HFFc6 (cell line): ENCODE results near the gene SMPD2. TPM values are rescaled to one million over a fixed set of nuclear protein-coding genes. Genes with fewer than 3 reads are reported as not detected.

Experiments used
- DNase-seq: peaks from one replicate; pipeline ENCODE4 v3.0.0-alpha.2; 2018
- H3K27ac Mint-ChIP-seq: 2 replicates; pipeline ENCODE4 v1.8.0; 2020; ENCODE audit warnings: mild to moderate bottlenecking, mixed read lengths
- H3K27me3 Mint-ChIP-seq: 2 replicates; pipeline ENCODE4 v1.8.0; 2021; ENCODE audit warnings: mild to moderate bottlenecking, moderate library complexity, mixed read lengths; ENCODE audit not compliant: insufficient read depth
- H3K36me3 Mint-ChIP-seq: 2 replicates; pipeline ENCODE4 v1.8.0; 2021; ENCODE audit warnings: low read depth, mixed read lengths
- H3K4me1 Mint-ChIP-seq: 2 replicates; pipeline ENCODE4 v1.8.0; 2020; ENCODE audit warnings: low read depth, mixed read lengths
- H3K4me3 Mint-ChIP-seq: 2 replicates; pipeline ENCODE4 v1.8.0; 2020; ENCODE audit warnings: mild to moderate bottlenecking, moderate library complexity, mixed read lengths
- H3K9me3 Mint-ChIP-seq: 2 replicates; pipeline ENCODE4 v1.8.0; 2020; ENCODE audit warnings: mild to moderate bottlenecking, mixed read lengths
- total RNA-seq, 6 experiments: library from RNA; stranded (reverse); fragmentation: NEBNext Ultra II Directional; extraction: Animal tissue kit (Norgen Biotek cat#: 25700); gene quantifications; 2 replicates in 1 of 6; 3 replicates in 5 of 6; pipeline ENCODE4 v1.2.3, GENCODE V29; 2021
- TF ChIP-seq, protein P1 (sequence below): fragments of 200-600 bp; sonication (generic); IDR thresholded peaks from 2 replicates; pipeline ENCODE4 v1.5.0; 2021; ENCODE audit warnings: antibody characterized with exemption, mild to moderate bottlenecking

SMPD2 gene
- total RNA-seq, 6 experiments from 2014 or later: 5.0 to 7.4 (median 5.7) TPM

- Mint-ChIP-seq H3K27me3 (peaks cover 3% of the 10 kb centered on the region; the same call in 1 of the 2 replicates), H3K36me3 (peaks cover 43% of the 10 kb centered on the region), H3K27ac (no peak overlapping the region), H3K4me3 (peak overlapping the region; percentile 50), H3K4me1 (peaks cover 58% of the 10 kb centered on the region), H3K9me3 (no peaks in the 10 kb centered on the region)
- TF ChIP-seq, protein P1, sequence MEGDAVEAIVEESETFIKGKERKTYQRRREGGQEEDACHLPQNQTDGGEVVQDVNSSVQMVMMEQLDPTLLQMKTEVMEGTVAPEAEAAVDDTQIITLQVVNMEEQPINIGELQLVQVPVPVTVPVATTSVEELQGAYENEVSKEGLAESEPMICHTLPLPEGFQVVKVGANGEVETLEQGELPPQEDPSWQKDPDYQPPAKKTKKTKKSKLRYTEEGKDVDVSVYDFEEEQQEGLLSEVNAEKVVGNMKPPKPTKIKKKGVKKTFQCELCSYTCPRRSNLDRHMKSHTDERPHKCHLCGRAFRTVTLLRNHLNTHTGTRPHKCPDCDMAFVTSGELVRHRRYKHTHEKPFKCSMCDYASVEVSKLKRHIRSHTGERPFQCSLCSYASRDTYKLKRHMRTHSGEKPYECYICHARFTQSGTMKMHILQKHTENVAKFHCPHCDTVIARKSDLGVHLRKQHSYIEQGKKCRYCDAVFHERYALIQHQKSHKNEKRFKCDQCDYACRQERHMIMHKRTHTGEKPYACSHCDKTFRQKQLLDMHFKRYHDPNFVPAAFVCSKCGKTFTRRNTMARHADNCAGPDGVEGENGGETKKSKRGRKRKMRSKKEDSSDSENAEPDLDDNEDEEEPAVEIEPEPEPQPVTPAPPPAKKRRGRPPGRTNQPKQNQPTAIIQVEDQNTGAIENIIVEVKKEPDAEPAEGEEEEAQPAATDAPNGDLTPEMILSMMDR: no peak
- DNase-seq: no peak
These were observed 40.5 kb downstream of the SMPD2 start for GRCh38 chr6:109480993-109481480.

DNA sequence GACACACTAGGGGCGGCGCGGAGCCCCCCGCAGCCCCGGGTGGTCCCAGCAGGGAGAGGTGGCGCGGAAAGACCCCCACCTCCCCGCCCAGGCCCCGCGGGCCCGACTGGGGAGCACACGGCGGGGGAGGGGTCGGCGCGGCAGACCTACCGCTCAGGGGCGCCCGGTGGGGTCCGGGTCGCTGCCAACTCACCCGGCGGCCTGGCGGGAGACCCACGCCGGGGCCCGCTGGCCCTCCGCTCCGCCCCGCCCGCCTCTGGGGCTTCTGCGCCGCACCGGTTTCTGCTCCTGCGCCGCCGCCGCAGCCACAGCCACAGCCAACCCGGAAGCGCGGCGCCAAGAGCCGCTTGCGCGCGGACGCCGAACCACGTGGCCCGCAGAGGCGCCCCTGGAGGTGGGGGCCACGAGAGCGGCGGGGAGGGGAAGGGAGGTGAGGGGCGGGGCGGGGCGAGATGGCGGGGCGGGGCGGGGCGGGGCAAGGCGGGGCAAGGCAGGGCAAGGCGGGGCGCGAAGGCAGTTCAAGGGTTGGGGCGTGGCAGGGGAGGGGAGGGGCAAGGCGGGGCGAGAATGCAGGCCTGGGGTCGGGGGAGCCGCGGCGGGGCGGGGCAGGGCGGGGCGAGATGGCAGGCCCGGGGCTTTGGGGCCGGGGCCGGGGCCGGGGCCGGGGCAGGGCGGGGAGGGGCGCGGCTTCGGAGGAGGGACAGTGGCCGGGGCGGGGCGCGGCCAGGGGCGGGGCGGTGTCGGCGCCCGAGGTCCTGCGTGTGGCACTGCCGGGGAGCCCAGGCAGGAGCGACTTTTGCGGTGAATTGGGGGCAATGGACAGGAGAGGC is 42.6 kb downstream of the SMPD2 start, which contains the start of gene ZBTB24:
TSS of gene ZBTB24 (minus strand) at position 315 of the 830 bp plus-strand sequence. CDS start 1,193 bp downstream, outside the sequence.
- peaks cover 50% of the 10 kb centered on the region for H3K4me1 Mint-ChIP-seq
- H3K27ac Mint-ChIP-seq: peak within 1 kb of the TSS; percentile 79
- peak within 1 kb of the TSS; percentile 95 for H3K4me3 Mint-ChIP-seq
- peak; percentile 83 for DNase-seq
- peaks cover 41% of the 10 kb centered on the region for H3K36me3 Mint-ChIP-seq
- peaks cover 10% of the 10 kb centered on the region for H3K27me3 Mint-ChIP-seq
- TF ChIP-seq, protein P1: no peak
- no peaks in the 10 kb centered on the region for H3K9me3 Mint-ChIP-seq

GRCh38 chr6:109483735-109484057 is 43.2 kb downstream of the SMPD2 start:
- no peak overlapping the region; the same call in 1 of the 2 replicates for H3K27ac Mint-ChIP-seq
- no peak for DNase-seq

DNA sequence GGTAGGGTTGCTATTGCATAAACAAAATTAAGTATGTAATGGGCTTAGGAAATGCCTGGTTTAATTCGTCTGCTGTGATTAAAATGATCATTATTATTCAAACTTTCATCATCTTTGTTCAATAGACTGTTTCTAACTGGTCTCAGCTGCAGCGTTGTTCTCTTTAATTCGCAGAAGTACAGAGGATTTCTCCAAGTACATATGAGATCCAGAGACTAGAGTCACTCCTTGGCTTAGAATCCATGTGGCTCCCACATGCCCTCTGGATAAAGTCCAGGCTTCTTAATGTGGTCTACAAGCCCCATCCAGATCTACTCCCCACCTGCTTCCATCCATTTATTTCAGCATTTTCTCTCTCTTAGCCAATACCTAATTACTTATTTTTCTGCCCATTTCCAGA is 43.6 kb downstream of the SMPD2 start:
- peak overlapping the region; percentile 82 for H3K4me3 Mint-ChIP-seq
- DNase-seq: no peak
- peaks cover 33% of the 10 kb centered on the region for H3K36me3 Mint-ChIP-seq
- TF ChIP-seq, protein P1: no peak
- peaks cover 40% of the 10 kb centered on the region for H3K4me1 Mint-ChIP-seq
- H3K27me3 Mint-ChIP-seq: peaks cover 14% of the 10 kb centered on the region
- no peaks in the 10 kb centered on the region for H3K9me3 Mint-ChIP-seq
- H3K27ac Mint-ChIP-seq: no peak overlapping the region

More at GRCh38 chr6:109483735-109484057, 43.2 kb downstream of the SMPD2 start:
- Mint-ChIP-seq H3K27me3 (peaks cover 12% of the 10 kb centered on the region), H3K36me3 (peaks cover 37% of the 10 kb centered on the region), H3K9me3 (no peaks in the 10 kb centered on the region), H3K4me1 (peaks cover 44% of the 10 kb centered on the region), H3K4me3 (peak overlapping the region; percentile 82)
- TF ChIP-seq, protein P1: no peak

- H3K9me3 Mint-ChIP-seq: no peaks in the 10 kb centered on the region
- peaks cover 14% of the 10 kb centered on the region for H3K27me3 Mint-ChIP-seq
- TF ChIP-seq, protein P1: no peak
- peaks cover 22% of the 10 kb centered on the region for H3K36me3 Mint-ChIP-seq
- no peak overlapping the region for H3K4me3 Mint-ChIP-seq
- H3K27ac Mint-ChIP-seq: no peak overlapping the region
- peaks cover 29% of the 10 kb centered on the region for H3K4me1 Mint-ChIP-seq
- no peak for DNase-seq
These were observed 44.9 kb downstream of the SMPD2 start for GRCh38 chr6:109485266-109485935.
